ENCODE measurements around the gene PRKAR1B.

The PRKAR1B gene

DNA sequence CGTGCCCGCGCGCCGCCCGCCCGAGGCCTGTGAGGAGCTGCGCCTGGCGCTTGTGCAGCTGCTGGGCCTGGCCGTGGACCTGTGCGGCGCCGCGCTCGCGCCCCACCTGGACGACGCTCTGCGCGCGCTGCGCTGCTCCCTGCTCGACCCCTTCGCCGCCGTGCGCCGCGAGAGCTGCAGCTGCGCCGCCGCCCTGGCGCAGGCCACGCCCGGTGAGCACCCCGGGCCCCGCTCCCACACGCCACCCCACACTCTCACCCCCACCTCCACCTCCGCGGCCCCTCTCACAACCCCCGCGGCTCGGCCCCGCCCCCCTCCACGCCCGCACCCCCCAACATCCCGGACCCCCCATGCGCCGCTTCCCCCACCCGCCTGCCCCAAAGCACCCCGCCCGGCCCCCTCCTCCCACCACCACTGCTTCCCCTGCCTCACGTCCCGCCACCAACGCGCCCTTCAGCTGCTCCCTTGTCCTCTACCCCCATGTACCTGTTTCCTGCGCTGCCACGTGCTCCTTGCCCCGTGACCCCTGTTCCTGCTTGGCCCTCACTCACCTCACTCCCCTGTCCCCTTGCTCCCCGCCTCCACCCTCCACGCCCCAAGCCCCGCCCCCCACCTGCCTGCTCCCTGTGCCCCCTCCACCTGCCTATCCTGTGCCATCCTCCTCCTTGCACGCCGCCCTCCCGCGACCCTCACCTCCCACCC lies at the start of gene PRKAR1B:
TSS of gene PRKAR1B (minus strand) at position 178 of the 702 bp plus-strand sequence. CDS start 15,776 bp downstream, outside the sequence.
- no peak for DNase-seq (ENCODE audit: low read depth)

DNA sequence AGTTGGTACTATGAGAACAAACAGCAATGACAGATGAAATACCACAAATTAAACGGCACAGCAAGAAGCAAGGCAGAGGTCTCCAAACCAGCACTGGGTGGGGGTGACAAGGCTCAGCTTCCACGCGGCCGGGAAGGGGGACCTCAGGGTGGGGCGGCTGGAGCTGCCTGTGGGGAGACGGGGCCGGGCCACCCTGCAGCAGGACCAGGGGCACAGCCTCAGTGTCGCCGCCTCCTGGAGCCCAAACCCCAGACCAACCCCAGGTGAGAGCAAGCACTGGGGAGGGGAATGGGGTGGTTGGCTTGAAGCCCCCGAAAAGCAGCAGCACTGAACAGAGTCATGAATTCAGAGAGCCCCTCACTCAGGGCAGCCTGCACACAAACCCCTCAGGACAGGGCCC lies 49.3 kb upstream of the PRKAR1B start:
- no peak for DNase-seq (ENCODE audit: low read depth)

DNA sequence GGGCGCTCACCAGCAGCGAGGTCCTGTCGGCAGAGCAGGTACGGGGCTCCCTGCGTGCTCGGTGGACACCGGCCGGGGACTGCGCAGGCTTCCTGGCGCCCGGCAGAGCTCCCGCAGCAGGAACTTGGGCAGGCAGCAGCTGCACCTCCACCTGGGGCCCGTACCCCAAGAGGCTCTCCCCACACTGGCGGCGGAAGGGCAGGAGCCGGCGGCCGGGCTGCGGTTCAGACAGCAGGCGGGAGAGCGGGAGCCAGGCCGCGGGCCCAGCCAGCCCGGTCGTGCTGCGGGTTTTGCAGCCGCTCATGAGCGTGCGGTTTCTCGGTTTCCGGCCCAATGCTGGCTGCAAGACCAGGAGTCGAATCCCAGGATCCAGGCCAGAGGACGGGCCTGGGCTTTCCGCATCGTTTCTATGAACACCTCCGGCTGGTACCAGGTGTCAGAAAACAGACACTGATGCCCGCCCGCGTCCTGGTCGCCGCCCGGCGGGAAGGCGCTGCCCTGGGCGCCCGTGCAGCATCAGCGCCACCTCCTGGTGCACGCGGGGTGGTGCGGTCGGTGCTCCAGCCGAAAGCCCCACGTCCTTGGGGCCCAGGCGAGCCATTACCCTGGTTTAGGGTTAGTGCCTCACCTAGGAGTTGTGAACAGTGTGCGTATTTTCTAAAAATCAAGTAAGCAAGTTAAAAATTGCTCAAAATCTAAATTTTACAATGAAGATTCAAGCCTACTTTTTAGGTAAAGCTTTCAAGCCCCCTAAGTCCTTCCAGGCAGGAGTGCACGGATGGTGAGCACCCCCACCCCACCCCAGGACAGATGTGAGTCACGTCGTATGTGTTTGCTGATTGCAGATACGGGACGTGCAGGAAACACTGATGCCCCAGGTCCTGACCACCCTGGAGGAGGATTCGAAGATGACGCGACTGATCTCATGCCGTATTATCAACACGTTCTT lies 47.4 kb upstream of the PRKAR1B start:
- DNase-seq (ENCODE audit: low read depth) = no peak

GRCh38 chr7:773622-773915 lies 46.5 kb upstream of the PRKAR1B start:
- DNase-seq (ENCODE audit: low read depth) = no peak

- DNase-seq (ENCODE audit: low read depth) = no peak
Observed at GRCh38 chr7:772861-773621, 46.0 kb upstream of the PRKAR1B start.

DNA sequence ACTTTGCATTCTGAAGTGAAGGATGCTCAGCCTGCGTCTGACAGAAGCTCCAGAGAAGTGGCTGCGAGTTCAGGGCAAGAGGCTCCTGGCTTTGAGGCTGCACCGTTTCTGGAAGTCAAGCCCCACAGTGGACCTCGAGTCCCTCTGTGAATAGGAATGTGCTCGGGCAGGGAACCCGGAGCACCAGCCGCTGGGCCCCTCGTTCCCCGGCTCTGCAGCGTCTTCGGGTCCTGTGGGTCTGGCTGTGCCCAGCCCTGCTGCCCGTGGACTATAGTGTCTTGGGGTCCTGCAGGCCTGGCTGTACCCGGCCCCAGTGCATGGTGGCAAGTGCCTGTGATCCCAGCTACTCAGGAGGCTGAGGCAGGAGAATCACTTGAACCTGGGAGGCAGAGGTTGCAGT lies 45.3 kb upstream of the PRKAR1B start:
- DNase-seq (ENCODE audit: low read depth) = no peak

DNA sequence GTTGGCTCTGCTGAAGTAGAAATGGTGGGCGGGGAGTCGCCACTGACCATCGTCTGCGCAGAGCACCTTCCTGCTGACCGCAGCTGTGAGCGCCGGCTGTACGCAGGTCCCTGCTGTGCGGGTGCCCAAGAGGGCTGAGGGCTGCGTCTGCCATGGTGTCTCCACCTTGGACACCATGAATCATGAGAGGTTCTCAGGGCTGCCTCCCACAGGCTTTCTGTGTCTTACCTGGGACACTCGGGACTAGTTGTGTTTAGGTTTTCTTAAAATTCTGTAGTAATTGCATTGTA lies 44.9 kb upstream of the PRKAR1B start:
- DNase-seq (ENCODE audit: low read depth) = no peak

DNA sequence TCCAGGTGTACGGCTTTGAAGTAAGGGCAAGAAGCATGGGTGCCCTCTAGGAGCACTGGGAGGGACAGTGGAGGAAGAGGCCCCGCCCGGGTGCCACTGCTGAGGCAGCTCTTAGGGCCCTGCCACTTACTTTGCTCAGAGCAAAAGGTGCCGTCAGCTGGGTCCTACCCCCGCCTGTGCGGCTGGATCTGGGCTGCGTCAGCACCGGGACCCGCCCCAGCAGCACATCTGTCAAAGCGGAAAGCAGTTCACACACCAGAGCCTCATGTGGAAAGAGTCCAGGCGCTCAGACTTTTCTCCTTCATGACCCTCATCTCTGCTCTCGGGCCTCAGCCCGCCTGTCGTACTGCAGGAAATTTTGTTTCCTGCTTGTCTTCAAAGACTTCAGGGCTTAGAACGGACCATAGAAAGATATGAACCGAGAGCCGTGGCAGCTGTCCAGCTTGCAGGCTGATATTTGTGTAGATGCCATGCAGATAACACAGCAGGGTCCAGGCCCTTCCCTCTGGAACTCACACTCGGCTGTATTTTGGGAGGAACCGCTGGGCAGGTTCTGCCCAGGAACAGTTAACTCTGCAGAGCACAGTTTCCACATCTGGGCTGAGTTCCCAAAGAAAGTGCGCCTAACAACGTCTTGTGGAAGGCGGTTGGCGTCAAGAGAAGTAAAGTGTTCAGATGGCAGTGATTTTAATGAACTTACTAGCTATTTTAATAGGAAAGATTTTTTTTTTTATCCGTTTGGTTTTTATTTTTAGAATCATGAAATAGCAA lies 44.3 kb upstream of the PRKAR1B start:
- no peak for DNase-seq (ENCODE audit: low read depth)

- DNase-seq (ENCODE audit: low read depth) = no peak
Observed at GRCh38 chr7:770741-771166, 43.7 kb upstream of the PRKAR1B start.

GRCh38 chr7:770336-770735 lies 43.3 kb upstream of the PRKAR1B start:
- no peak for DNase-seq (ENCODE audit: low read depth)

- DNase-seq (ENCODE audit: low read depth) = no peak
Observed at GRCh38 chr7:768881-769504, 41.9 kb upstream of the PRKAR1B start.

- DNase-seq (ENCODE audit: low read depth) = peak; percentile 47
Observed at GRCh38 chr7:767941-768731, 41.1 kb upstream of the PRKAR1B start.

GRCh38 chr7:767580-767940 lies 40.5 kb upstream of the PRKAR1B start:
- no peak for DNase-seq (ENCODE audit: low read depth)

- no peak for DNase-seq (ENCODE audit: low read depth)
Observed at GRCh38 chr7:765383-765782, 38.3 kb upstream of the PRKAR1B start.

- no peak for DNase-seq (ENCODE audit: low read depth)
Observed at GRCh38 chr7:763762-764161, 36.7 kb upstream of the PRKAR1B start.

GRCh38 chr7:762885-763284 lies 35.8 kb upstream of the PRKAR1B start:
- DNase-seq (ENCODE audit: low read depth) = no peak

DNA sequence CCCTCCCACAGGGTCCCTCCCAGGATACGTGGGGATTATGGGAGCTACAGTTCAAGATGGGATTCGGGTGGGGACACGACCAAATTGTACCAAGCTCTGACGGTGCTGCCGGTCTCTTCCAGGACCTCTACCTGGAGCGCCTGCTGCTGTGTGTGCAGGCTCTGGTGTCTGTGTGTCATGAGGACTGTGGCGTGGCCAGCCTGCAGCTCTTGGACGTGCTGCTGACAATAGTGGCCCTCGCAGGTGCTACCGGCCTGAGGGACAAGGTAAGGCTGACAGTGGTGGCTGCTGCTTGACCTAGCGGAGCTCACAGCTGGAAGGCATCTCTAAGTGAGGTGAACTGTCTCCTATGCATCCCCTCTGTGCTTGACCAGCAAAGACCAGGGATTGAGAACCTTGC lies 34.5 kb upstream of the PRKAR1B start:
- no peak for DNase-seq (ENCODE audit: low read depth)

- no peak for DNase-seq (ENCODE audit: low read depth)
Observed at GRCh38 chr7:761101-761500, 34.0 kb upstream of the PRKAR1B start.

DNA sequence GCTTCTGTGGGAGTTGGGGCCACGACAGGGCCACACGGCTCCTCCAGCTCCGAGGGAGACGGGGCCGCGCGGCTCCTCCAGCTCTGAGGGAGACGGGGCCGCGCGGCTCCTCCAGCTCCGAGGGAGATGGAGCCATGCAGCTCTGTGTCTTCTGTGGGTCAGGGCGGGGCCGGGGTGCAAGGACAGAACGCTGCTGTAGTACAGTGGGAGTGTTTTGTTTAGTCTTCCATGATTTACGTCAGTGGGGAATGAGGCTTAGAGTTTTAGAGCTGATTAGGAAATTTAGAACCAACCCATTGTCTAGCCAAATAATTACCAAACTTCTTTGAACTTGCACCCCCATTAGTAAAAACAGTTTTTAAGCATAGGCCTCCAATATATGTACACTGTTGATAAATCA lies 32.9 kb upstream of the PRKAR1B start:
- no peak for DNase-seq (ENCODE audit: low read depth)

GRCh38 chr7:759569-759968 lies 32.5 kb upstream of the PRKAR1B start:
- no peak for DNase-seq (ENCODE audit: low read depth)

GRCh38 chr7:757741-758163 lies 30.7 kb upstream of the PRKAR1B start:
- no peak for DNase-seq (ENCODE audit: low read depth)
